Left hindlimb (tissue), 1 donor: ENCODE data around the gene RERE.
"Not testable (repeated sequence)": the region's sequence is repeated elsewhere in the genome, so short reads cannot be mapped to it uniquely, and the experiment has no call there.

ENCODE experiments used
- DNase-seq: peaks from one replicate; pipeline ENCODE4 v3.0.0-alpha.2; 2018

RERE gene

DNA sequence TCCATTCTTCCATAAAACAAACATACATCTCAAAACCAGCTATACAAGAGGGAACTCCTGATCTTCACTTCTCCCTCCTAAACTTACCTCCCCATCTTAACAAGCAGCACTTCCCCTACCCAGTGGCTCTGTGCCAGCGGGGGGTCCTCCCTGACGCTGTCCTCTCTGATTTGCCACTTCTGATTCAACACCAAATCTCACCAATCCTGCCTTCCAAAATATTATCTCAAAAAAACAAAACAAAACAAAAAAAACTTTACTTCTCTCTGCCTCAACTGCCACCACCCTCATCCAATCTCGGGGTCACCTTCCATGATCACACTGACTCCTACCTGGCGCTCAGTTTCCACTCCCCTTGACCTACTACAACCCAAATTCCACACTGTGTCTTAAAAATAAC, 426.7 kb downstream of the RERE start:
- no peak for DNase-seq

DNA sequence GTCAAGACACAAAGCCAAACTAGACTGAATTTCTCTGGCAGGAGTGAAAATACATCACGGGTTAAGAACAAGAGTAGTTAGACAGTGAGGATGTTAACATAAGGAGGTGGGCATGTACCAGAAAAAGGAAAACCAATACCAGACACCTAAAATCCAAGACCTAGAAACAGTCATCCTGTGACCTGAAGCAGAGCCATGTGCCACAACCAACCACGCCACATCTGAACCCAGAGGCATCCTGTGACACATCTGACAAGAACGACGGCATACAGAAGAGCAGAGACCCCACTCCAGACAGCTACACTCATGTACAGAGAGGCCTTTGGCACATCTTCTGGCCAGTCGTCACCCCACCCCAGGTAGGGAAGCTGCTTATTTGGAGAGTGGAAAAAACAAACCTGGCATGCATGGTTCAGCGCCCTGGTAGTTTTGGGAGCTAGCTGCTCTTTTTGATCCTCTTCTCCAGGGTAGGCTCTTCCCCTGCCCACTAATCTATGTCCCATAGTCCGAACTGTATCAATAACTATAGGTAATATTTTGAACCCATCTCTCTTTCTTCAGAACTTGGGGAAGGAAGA, 427.4 kb downstream of the RERE start:
- no peak for DNase-seq

DNA sequence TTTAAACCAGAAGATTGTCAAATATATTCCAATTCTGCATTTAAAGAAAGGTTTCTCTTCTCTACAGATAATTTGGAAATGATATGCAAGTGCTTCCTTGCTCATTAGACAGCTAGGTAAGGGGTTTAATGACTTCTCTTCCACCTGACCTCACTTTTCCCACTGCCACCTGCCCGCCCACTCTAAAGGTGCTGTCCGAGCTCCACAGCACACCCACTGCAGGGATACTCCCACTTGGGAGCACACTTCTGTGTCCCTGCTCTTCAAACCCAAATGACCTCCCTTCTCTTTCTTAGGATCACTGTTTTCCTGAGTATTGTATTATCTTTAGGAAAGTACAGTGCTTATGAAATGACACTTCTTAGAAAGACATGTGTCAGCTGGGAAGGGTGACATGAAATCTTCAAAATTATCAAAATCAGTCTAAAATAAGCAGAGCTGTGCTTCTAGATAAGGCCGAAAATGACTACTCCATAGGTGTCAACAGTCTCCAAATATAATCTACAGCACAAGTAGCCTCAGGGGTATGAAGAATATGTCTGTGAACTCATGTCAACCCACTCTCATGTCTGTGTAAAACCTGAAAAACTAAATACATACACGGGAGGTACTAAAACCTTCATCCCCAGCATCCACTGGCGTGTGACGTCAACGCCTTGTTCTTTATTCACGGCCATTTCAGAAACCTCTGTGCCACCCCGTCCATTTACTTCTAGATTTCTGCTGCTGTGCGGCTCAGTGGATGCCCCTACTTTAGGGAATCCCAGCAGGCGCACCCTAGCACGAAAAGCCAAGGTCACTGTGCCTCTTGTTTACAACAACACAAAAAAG, 428.5 kb downstream of the RERE start:
- DNase-seq, result no peak

DNA sequence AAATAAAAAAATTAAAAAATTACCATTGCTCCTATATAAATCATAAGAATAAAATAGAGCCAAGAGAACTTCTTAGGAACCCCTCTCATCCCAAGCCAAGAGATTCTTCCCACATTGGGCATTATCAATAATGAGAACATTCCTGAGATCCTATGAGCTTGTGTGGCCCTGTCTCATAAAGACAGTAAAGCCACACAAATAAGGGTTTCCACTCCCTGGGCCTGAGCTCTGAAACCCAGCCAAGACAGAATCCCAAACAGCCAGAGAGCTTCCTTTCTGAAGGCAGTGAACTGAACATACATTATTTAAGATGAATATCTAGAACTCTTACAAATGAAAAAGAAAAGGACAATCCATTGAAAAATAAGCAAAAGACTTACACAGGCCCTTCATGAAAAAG, 431.2 kb downstream of the RERE start:
- no peak for DNase-seq

DNA sequence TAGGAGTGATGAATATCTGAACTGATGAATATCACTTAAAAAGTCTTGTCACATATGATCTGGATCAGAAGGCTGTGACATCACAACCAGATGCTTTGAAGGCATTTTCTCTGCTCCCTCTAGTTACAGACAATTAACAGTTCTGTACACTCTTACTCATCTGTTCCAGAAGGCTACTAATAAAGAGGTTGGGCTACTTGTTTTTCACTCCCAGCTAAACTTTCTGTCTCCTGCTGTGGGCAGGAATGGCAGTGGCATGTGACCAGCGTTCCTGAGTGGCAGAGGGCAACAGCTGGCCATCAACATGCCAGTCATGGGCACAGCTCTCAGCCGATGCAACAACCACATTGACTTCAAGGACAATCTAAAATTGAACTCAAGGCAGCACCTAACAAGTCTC, 432.9 kb downstream of the RERE start:
- no peak for DNase-seq

DNA sequence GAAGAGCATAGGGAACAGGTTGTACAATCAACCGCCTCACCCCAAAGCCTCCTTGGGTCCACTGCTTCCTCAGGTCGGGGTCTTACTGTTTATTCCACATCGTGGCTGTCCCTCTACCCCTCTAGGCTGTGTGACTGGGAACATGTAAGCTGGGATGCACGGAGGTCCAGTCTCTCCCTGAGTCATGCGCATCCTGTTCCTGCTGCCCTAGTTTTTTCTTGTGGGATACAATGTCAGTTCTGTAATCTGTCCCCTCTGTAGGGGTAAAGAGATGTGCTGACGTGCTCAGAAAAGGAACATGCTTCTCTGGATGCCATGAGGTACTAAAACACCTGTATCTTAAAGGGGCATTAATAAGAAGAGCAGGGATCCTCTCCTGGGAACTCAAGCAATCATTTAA, 433.4 kb downstream of the RERE start:
- no peak for DNase-seq

DNA sequence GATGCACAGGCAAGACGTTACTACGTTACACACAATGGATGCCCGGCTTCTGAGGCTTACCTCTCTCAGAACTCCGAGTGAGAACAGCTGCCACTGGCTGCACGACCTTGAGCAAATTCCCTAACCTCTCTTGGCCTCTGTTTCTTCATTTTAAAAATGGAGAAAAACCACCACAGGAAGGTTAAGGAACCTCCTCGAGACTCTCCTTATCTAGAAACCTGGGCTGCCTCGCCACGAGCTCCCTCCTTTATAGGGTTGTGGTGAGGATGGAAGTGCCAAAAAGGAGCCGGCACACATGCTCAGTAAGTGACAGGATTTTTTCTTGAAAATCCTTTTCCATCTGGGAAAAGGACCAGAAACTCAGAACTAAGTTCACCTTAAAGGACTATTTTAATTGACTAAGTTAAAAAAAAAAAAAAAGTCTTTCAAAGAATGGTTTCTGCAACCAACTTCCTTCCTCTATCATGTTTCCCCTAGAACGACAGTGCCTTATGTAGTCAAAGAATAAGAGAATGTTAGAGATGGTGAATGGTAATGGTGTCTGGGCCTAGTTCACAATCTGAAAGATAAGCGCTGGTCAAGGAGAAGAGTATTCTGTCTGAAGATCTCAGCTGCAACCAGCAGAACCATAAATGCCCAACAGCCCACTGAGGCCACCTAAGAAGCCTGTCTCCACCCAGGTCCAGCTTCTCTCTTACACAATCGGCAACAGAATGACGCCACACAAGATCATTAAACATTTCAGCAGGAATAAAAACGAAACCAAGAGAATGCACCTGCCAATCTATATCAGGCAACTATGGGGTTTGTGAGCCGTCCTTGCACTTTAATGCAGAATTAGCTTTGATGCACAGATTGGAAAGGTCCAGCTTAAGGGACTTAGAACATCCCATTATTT, 434.6 kb downstream of the RERE start:
- no peak for DNase-seq

DNA sequence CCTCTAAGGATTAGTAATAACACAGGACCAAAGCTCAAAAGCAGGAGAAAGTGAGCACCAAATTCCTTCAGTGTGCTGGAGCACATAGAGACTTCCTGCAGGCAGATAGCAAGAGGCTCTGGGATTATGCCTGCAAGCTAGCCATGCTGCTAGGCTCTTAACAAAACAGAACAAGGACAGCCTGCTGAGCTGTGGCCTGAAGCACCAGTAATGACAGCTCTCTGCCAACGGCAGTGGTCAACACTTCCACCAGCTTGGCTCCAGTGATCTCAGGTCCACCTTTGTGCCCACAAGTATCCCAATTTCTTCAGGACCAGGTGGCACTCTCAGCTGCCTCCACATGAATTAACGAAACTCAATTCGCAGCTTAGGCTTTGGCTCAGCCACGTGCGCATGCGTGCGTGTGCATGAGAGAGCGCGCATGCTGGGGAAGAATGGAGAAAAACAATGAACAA, 435.4 kb downstream of the RERE start:
- no peak for DNase-seq

DNA sequence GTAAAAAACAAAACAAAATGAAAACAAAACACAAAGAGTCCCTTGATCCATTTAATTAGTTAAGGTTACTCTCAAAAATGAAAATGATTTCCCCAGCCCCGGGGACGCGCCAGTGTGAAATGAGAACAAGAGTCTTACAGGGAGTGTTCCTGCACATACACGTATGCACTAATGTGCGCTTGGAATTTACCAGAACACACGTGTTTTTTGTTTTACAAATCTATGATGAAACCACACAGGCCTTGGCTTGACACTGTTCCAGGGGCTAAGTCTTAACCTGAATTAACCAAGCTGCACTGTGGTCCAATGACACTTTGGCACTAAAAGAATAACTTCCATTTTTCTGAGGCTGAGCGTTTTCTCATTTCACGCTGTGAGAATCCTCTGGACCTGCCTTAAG, 435.8 kb downstream of the RERE start:
- DNase-seq, result no peak

DNA sequence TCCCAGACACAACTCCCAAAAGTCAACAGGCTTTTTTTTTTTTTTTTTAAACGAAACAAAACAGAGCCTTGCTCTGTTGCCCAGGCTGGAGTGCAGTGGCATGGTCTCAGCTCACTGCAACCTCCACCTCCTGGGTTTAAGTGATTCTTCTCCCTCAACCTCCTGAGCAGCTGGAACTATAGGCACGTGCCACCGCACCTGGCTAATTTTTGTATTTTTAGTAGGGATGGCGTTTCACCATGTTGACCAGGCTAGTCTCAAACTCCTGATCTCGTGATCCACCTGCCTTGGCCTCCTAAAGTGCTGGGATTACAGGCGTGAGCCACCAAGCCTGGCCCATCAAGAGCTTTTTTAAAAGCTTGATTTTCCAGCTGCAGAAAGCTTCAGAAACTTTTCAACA, 437.1 kb downstream of the RERE start:
- DNase-seq, result not testable (repeated sequence)

DNA sequence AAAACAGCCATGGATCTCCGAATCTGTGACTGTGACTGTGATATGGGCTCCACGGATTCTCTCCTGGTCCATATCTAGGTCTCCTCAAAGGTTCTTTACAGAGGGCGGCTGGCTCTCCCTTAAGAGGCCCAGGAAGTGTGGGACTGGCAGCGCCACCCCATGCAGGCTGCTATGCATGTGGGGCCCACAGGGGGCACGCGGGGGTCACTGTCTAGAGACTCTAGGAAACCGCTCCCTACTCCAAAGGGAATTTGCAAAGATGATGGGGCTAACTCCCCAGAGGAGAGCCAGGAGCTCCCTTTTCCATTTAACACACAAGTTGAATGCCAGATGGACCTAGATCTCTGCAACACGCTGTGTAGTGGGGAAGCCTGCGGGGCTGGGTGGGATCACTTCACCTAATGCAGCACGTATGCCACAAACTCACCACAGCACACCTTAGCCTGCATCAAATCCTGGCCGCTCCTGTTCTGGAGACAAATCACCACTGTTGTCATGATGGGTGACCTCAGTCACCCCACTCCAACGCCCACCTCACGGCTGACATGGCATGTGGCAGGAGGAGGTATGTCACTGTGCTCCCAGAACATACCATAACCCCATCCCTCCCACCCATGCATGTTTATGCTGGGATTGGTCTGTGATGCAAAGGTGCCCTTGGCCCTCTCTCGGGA, 437.8 kb downstream of the RERE start:
- no peak for DNase-seq

DNA sequence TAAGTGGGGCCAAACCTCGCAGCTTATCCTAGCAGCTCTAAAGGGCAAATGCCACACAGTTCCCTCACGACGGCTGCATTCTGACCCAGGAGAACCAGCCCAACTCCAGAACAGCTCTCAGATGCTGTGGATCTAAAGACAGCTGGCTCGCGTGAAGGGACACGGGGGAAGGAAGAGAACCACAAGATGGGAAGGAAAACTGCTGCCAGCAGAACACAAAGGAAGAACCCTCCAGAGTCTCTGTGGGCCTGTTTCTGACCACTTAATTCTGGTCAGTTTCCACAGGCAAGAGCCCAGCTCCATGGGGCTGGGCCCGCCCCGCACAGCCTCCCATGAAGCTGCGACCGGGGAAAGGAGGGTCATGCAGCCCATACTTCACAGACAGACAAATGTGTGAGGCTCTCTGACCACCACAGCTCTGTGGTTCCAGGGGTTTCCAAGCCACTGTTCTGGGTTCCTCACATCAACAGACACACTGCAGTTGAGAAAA, 438.4 kb downstream of the RERE start:
- no peak for DNase-seq

DNA sequence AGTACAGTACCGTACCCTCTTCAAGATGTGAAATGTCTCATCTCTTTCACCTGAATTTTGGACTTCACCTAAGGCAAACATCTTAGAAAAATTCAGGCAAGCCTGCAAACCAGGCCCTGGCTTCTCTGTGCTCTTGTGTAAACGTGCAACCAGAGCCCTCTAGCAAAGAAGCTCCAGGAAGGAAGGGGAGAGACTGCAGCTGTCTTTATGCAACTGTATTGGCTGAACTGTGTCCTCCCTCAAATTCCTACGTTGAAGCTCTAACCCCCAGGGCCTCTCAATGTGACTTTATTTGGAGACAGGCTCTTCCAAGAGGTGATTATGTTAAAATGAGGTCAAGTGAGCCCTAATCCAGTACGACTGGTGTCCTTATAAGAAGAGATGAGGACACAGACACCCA, 439.3 kb downstream of the RERE start:
- DNase-seq, result no peak

DNA sequence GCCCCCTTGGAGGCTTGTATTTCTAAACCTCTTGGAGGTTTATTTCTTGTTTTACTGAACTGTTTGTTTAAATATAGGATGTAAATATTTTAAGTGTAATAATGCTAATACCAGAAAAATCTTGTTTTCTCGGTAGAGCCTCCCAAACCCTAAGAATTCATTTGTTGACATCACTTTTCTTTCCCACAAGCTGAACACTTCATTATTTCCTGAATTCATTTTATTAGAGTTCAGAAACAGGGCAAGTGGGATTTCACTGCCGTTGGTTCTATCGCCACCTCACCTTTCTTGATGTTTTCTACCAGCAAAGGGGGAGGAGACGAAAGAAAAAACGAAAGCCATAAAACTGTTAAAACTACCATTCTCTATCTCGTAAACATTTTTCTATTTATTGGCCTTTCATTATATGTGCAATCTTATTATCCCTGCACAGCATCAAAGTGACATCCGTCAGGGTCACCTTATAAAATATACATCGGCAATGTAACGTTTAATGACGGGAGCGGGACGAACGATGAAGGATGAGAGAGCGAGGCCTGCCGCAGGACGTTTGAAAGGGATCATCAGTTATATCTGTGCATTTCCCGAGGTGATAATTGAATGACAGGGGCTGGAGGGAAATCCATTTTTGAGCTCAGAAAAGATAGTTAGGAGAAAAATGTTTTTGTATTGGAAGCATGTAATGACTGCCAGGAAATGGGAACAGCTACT, 440.0 kb downstream of the RERE start:
- no peak for DNase-seq

DNA sequence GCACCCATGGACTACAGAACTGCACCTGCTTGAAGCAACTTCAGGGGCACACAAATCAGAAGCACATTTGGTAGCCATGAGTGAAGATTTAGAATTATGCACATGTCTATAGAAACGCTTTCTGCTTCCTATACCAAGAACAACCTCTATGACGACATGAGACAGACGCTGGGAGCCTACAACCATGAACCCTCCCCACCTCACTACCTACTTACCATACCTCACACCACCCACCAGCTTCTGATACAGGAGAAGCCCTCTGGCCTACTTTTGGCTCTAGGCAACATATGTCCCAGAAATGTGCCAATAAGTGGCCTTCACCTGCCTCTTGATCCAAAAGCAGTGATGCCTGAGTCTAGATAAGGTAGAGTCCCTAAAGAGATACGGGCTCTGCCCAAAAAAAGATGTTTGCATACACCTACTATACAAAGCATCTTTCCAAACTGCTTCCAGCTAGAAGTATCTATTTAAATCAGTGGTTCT, 441.0 kb downstream of the RERE start:
- DNase-seq, result no peak

DNA sequence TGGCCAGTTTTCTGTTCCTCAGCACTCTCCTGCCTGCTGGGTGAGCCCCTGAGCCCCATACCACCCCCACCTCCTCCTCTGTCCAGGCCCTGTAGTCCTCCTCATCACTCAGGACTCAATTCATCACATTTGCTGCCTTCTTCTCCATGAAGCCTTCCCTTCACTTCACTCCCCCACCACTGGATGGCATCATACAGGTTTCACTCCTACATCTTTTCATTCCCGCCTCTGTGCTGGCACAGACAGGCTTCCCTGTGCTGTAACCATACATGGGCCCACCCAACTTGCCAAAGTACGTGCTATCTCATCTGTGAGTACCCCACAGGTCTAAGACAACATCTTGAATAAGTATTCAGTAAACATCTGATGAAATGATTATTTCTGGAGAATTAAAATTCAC, 442.6 kb downstream of the RERE start:
- DNase-seq, result no peak

DNA sequence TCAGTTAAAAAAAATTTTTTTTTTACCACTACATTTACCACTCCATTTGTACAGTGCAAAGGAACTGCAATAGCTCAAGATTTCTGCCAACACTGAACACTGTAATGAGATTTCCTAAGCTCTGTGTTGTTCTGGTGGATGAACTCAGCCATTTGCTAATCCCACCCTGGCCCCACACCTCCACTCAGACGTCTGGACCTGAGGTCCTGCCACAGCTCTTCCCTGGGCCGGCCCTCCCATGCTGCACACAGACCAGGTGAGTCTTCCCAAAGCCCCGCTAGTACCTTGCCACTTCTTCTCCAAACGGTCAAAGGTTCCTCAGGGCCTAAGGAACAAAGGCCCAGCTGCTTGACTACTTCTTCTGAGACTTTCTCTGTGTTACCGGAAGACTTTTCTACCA, 443.1 kb downstream of the RERE start:
- no peak for DNase-seq

DNA sequence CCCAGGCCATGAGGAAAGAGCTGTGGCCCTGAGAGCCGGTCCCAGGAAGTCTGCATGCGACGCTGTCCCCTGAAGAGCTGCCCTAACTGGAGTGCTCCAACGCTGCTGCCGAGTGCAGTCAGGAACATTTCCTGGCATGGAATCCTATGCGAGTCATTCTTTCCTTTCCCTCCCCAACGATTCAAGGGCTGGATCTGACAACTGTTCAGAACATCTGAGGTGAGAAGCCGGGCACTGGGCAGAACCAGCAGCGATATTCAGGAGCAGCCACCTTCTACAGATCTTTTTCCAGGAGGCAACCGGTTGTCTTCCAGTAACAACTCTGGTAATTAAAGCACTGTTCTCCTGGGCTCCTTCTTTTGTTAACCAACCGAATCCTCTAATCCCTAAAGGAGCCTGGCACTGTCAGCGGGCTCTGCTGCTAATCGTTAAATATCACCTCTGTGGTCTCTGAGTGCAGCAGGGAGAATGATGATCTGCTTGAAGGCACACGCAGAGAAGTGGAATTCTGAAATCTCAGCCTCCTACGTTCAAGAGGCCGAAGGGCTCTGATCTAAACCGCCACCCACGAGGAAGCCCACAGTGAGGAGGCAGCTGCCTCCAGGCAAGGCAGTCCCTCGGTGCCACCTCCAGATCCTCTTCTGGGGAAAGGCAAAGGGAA, 443.7 kb downstream of the RERE start:
- peak; percentile 78 for DNase-seq

DNA sequence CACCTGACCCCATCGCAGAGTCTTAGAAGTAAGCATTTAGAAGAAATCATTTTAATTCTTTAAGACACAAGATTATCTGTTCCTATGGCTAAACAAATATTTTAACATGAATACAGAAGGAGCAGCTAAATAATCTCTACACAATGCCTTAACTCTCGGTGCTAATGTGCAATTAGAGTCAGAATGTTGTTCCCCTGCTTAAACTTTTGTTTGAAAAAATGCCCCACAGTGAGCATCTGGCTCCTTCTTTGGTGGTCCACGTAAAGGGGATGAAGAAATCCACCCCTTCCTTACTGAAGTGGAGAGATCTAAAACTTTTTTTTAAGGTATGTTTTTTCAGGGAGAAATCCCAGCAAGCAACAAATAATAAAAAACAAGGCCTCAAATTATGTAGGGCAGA, 444.3 kb downstream of the RERE start:
- no peak for DNase-seq

DNA sequence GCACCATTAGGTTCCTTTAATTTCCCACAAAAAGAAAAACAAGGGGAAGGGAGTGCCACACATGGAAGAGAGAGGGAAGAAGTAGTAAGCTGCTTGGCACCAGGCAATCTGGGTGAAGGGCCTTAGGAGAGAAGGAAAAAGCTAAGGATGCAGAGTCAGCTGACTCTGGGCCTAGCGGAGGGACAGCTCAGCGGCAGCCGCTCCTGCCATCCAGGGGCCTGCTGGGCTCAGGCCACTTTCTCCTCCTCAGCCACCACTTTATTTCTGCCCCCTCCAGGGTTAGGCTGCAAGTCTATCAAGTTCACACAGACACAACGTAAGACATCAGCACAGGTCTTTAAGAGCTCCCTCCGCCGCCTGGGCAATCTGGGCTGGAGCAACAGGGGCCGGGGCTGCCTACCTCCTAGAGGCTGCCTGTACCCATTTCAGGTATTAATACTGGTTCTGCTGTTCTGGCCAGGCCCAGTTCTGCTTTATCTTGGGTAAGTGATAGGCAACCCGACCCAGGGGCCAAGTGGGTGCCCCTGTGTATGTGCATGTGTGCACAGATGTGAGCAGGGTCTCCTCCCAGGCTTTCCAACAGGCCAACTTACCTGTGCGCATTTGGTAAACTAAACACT, 446.0 kb downstream of the RERE start:
- no peak for DNase-seq

DNA sequence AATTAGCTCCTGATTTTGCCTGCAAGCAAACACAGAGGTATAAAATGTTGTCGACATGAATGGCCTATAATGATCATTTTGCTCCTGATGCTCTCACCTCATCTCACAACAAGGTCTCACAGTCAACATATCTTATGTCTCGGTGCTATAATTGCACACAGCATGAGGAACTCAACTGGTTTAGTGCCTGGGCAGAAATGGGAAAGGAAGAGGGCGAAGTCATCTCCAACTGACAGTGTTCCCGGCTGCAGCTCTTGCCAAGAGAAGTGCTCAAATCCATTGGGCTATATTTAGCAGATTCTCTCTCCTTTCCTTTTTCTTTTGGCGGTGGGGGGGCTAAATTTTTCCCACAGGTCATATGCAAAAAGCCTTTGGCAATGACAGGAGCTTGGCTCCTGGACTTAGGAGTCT, 446.5 kb downstream of the RERE start:
- no peak for DNase-seq
